Effector memory CD8-positive, alpha-beta T cell (primary cell): ENCODE measurements around the gene MYO15A.

Experiments
- ATAC-seq: fragments of 150-1000 bp; cut with Tn5 transposase; replicated peaks from 2 replicates; pipeline ENCODE4 v1.10.0; 2021; ENCODE audit warnings: mild to moderate bottlenecking, moderate library complexity
- DNase-seq, 3 experiments: peaks; one replicate each; pipeline ENCODE4 v3.0.0; 2021
- H3K27ac Mint-ChIP-seq, 2 donors: one replicate each; pipeline ENCODE4 v1.8.0; 2022; ENCODE audit warnings: mild to moderate bottlenecking in 2 of 2, mixed read lengths in 2 of 2, moderate library complexity in 2 of 2
- H3K27me3 Mint-ChIP-seq, 2 donors: one replicate each; pipeline ENCODE4 v1.8.0; 2022; ENCODE audit warnings: mixed read lengths in 2 of 2
- H3K36me3 Mint-ChIP-seq: one replicate; pipeline ENCODE4 v1.8.0; 2022; ENCODE audit warnings: mild to moderate bottlenecking, moderate library complexity, mixed read lengths; ENCODE audit not compliant: insufficient read depth
- H3K4me1 Mint-ChIP-seq, 2 donors: one replicate each; pipeline ENCODE4 v1.8.0; 2022; ENCODE audit warnings: low read depth in 2 of 2, mixed read lengths in 2 of 2
- H3K4me3 Mint-ChIP-seq, 2 donors: one replicate each; pipeline ENCODE4 v1.8.0; 2022; ENCODE audit warnings: mild to moderate bottlenecking in 2 of 2, mixed read lengths in 2 of 2, moderate library complexity in 2 of 2
- H3K9me3 Mint-ChIP-seq, 2 donors: one replicate each; pipeline ENCODE4 v1.8.0; 2022; ENCODE audit warnings: mixed read lengths in 2 of 2

Gene MYO15A

GRCh38 chr17:18161207-18162145 is 52.9 kb downstream of the MYO15A start:
- Mint-ChIP-seq H3K4me3 (no peak overlapping the region), H3K4me1 (peaks cover 8 to 9% of the 10 kb centered on the region in 2 donors), H3K27ac (no peak overlapping the region), H3K36me3 (peaks cover 3% of the 10 kb centered on the region), H3K9me3 (no peaks in the 10 kb centered on the region), H3K27me3 (peaks cover 0 to 8% of the 10 kb centered on the region in 2 donors)
- ATAC-seq (no peak), DNase-seq (no peak)

GRCh38 chr17:18163547-18163946 is 55.0 kb downstream of the MYO15A start:
- DNase-seq (no peak), ATAC-seq (no peak)
- no peak overlapping the region for H3K4me3 Mint-ChIP-seq
- H3K27me3 Mint-ChIP-seq = peaks cover 0 to 8% of the 10 kb centered on the region in 2 donors
- no peak overlapping the region for H3K27ac Mint-ChIP-seq
- H3K4me1 Mint-ChIP-seq = peaks cover 3 to 4% of the 10 kb centered on the region in 2 donors
- peaks cover 3% of the 10 kb centered on the region for H3K36me3 Mint-ChIP-seq
- no peaks in the 10 kb centered on the region for H3K9me3 Mint-ChIP-seq

GRCh38 chr17:18166894-18167293 is 58.3 kb downstream of the MYO15A start:
- H3K4me3 Mint-ChIP-seq = no peak overlapping the region
- ATAC-seq = no peak
- H3K9me3 Mint-ChIP-seq = no peaks in the 10 kb centered on the region
- H3K27me3 Mint-ChIP-seq = peaks cover 0 to 1% of the 10 kb centered on the region in 2 donors
- no peaks in the 10 kb centered on the region for H3K4me1 Mint-ChIP-seq
- H3K36me3 Mint-ChIP-seq = no peaks in the 10 kb centered on the region
- DNase-seq = no peak
- H3K27ac Mint-ChIP-seq = no peak overlapping the region

- no peaks in the 10 kb centered on the region for H3K4me1 Mint-ChIP-seq
- DNase-seq = no peak
- H3K27me3 Mint-ChIP-seq = no peaks in the 10 kb centered on the region
- no peak overlapping the region for H3K27ac Mint-ChIP-seq
- no peak for ATAC-seq
- H3K36me3 Mint-ChIP-seq = peaks cover 3% of the 10 kb centered on the region
- H3K4me3 Mint-ChIP-seq = no peak overlapping the region
- H3K9me3 Mint-ChIP-seq = no peaks in the 10 kb centered on the region
These were observed 58.9 kb downstream of the MYO15A start for GRCh38 chr17:18167421-18167820.

GRCh38 chr17:18172531-18173278 is 64.1 kb downstream of the MYO15A start:
- Mint-ChIP-seq H3K9me3 (no peaks in the 10 kb centered on the region), H3K27ac (no peak overlapping the region), H3K4me1 (peaks cover 0 to 1% of the 10 kb centered on the region in 2 donors), H3K27me3 (no peaks in the 10 kb centered on the region), H3K4me3 (no peak overlapping the region), H3K36me3 (peaks cover 3% of the 10 kb centered on the region)
- no peak for DNase-seq
- no peak for ATAC-seq

GRCh38 chr17:18173740-18174139 is 65.2 kb downstream of the MYO15A start:
- H3K4me3 Mint-ChIP-seq = no peak overlapping the region
- DNase-seq (no peak), ATAC-seq (no peak)
- no peaks in the 10 kb centered on the region for H3K9me3 Mint-ChIP-seq
- H3K4me1 Mint-ChIP-seq = peaks cover 0 to 1% of the 10 kb centered on the region in 2 donors
- H3K36me3 Mint-ChIP-seq = peaks cover 6% of the 10 kb centered on the region
- peak overlapping the region in 1 of 2 donors; percentile 75 for H3K27ac Mint-ChIP-seq
- H3K27me3 Mint-ChIP-seq = no peaks in the 10 kb centered on the region

GRCh38 chr17:18176176-18176575 is 67.6 kb downstream of the MYO15A start:
- Mint-ChIP-seq H3K27me3 (no peaks in the 10 kb centered on the region), H3K36me3 (peaks cover 10% of the 10 kb centered on the region), H3K9me3 (no peaks in the 10 kb centered on the region), H3K4me1 (peaks cover 0 to 1% of the 10 kb centered on the region in 2 donors), H3K4me3 (no peak overlapping the region), H3K27ac (peak overlapping the region in 1 of 2 donors; percentile 16)
- DNase-seq (no peak), ATAC-seq (no peak)

GRCh38 chr17:18177133-18177532 is 68.6 kb downstream of the MYO15A start:
- no peaks in the 10 kb centered on the region for H3K27me3 Mint-ChIP-seq
- no peak overlapping the region for H3K27ac Mint-ChIP-seq
- H3K9me3 Mint-ChIP-seq = no peaks in the 10 kb centered on the region
- peaks cover 2 to 4% of the 10 kb centered on the region in 2 donors for H3K4me1 Mint-ChIP-seq
- H3K36me3 Mint-ChIP-seq = peaks cover 17% of the 10 kb centered on the region
- H3K4me3 Mint-ChIP-seq = no peak overlapping the region
- no peak for ATAC-seq
- DNase-seq = no peak

- Mint-ChIP-seq H3K4me3 (no peak overlapping the region), H3K36me3 (peaks cover 21% of the 10 kb centered on the region), H3K9me3 (no peaks in the 10 kb centered on the region), H3K4me1 (peaks cover 7% of the 10 kb centered on the region in 2 donors), H3K27ac (no peak overlapping the region), H3K27me3 (no peaks in the 10 kb centered on the region)
- DNase-seq (no peak), ATAC-seq (no peak)
These were observed 69.2 kb downstream of the MYO15A start for GRCh38 chr17:18177722-18178121.

- Mint-ChIP-seq H3K9me3 (no peaks in the 10 kb centered on the region), H3K36me3 (peaks cover 35% of the 10 kb centered on the region), H3K4me1 (peaks cover 8 to 9% of the 10 kb centered on the region in 2 donors), H3K4me3 (no peak overlapping the region), H3K27ac (peak overlapping the region in 1 of 2 donors; percentile 55), H3K27me3 (no peaks in the 10 kb centered on the region)
- no peak for ATAC-seq
- DNase-seq = no peak
These were observed 70.6 kb downstream of the MYO15A start for GRCh38 chr17:18179196-18179595.

GRCh38 chr17:18179804-18180203 is 71.2 kb downstream of the MYO15A start:
- peaks cover 10 to 12% of the 10 kb centered on the region in 2 donors for H3K4me1 Mint-ChIP-seq
- no peak overlapping the region for H3K4me3 Mint-ChIP-seq
- peaks cover 41% of the 10 kb centered on the region for H3K36me3 Mint-ChIP-seq
- H3K27ac Mint-ChIP-seq = peak overlapping the region in 1 of 2 donors; percentile 55
- ATAC-seq (no peak), DNase-seq (no peak)
- H3K27me3 Mint-ChIP-seq = no peaks in the 10 kb centered on the region
- H3K9me3 Mint-ChIP-seq = no peaks in the 10 kb centered on the region

- no peaks in the 10 kb centered on the region for H3K27me3 Mint-ChIP-seq
- peaks cover 52% of the 10 kb centered on the region for H3K36me3 Mint-ChIP-seq
- no peak for ATAC-seq
- peak overlapping the region; percentile 98 to 99 for H3K27ac Mint-ChIP-seq
- H3K4me3 Mint-ChIP-seq = no peak overlapping the region
- peaks cover 22 to 26% of the 10 kb centered on the region in 2 donors for H3K4me1 Mint-ChIP-seq
- no peak for DNase-seq
- no peaks in the 10 kb centered on the region for H3K9me3 Mint-ChIP-seq
These were observed 72.8 kb downstream of the MYO15A start for GRCh38 chr17:18181358-18181757.

GRCh38 chr17:18182110-18182977 is 73.8 kb downstream of the MYO15A start:
- ATAC-seq (no peak), DNase-seq (peak in 1 of 3 experiments; percentile 10)
- H3K27ac Mint-ChIP-seq = peak overlapping the region; percentile 98 to 99
- peaks cover 59% of the 10 kb centered on the region for H3K36me3 Mint-ChIP-seq
- H3K4me1 Mint-ChIP-seq = peaks cover 32 to 36% of the 10 kb centered on the region in 2 donors
- H3K9me3 Mint-ChIP-seq = no peaks in the 10 kb centered on the region
- peak overlapping the region; percentile 94 to 96 for H3K4me3 Mint-ChIP-seq
- H3K27me3 Mint-ChIP-seq = no peaks in the 10 kb centered on the region
